A673 (cell line): ENCODE results near the gene CARMIL3.

Experiments used
- CTCF ChIP-seq: fragments of 300-800, 200-600 bp; sonication (generic); conservative IDR thresholded peaks from 2 replicates; pipeline ENCODE4 v1.5.1; 2017; ENCODE audit warnings: low read depth, mild to moderate bottlenecking, antibody characterized with exemption, low read length, moderate library complexity, mixed read lengths
- EZH2 ChIP-seq: fragments of 200-600 bp; sonication (generic); IDR thresholded peaks from 2 replicates; pipeline ENCODE4 v1.6.1; 2017; ENCODE audit warnings: borderline replicate concordance, low read depth, mild to moderate bottlenecking, mixed read lengths, antibody characterized with exemption, low read length; ENCODE audit not compliant: poor library complexity, severe bottlenecking

GRCh38 chr14:24011051-24011450 lies 40.8 kb upstream of the CARMIL3 start:
- TF ChIP-seq CTCF = no peak
- no peak for TF ChIP-seq EZH2
